ENCODE data around the gene ZNF865.

Gene ZNF865

GRCh38 chr19:55603115-55603514, 2.3 kb upstream of the ZNF865 start:
- H3K4me3 ChIP-seq (ENCODE audit: low read depth in 1 of 5, low read length in 5 of 5): no peak overlapping the region
- H3K27ac ChIP-seq (ENCODE audit: low read depth, low read length): no peak overlapping the region
- peaks cover 0 to 14% (median 2%) of the 10 kb centered on the region in 5 donors for H3K36me3 ChIP-seq (ENCODE audit: control insufficient read depth in 5 of 5, insufficient read depth in 5 of 5, low read length in 5 of 5)
- H3K27me3 ChIP-seq (ENCODE audit: control insufficient read depth in 5 of 5, insufficient read depth in 4 of 5, low read length in 5 of 5): no peaks in the 10 kb centered on the region
- no peaks in the 10 kb centered on the region for H3K9me3 ChIP-seq (ENCODE audit: control insufficient read depth in 5 of 5, low read length in 5 of 5)
- H3K4me1 ChIP-seq (ENCODE audit: control insufficient read depth in 5 of 5, insufficient read depth in 5 of 5, low read length in 5 of 5): peaks cover 5 to 42% (median 36%) of the 10 kb centered on the region in 5 donors
- no peak overlapping the region for H3K9ac ChIP-seq (ENCODE audit: low read length in 5 of 5)

DNA sequence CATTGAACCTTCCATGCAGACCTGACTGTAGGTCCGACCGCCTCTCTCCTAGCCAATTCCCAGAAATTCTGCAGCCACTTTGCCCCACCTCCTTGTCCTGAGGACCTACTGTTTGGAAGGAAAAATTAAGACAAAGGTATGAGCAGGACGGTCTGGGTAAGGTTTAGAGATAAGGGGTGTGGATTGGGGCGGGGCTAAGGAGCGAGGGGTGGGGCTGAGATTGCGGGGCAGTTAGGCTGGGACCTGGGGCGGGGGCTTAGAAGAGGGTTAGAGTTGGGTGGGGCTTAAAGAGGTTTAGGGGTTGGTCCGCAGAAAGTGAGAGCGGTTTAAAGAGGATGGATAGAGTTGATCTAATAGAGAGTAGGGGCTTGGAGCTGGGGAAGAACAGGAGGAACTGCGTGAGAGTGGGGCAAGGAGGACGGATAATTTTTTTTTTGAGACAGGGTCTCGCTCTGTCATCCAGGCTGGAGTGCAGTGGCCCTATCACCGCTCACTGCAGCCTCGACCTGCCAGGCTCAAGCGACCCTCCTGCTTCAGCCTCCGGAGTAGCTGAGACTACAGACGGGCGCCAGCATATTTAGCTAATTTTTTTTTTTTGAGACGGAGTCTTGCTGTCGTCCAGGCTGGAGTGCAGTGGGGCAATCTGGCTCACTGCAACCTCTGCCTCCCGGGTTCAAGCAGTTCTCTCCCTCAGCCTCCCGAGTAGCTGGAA, 1.7 kb upstream of the ZNF865 start:
- Histone ChIP-seq H3K27ac (ENCODE audit: low read depth, low read length) (no peak overlapping the region), H3K4me1 (ENCODE audit: control insufficient read depth in 5 of 5, insufficient read depth in 5 of 5, low read length in 5 of 5) (peaks cover 5 to 36% (median 32%) of the 10 kb centered on the region in 5 donors), H3K9ac (ENCODE audit: low read length in 5 of 5) (no peak overlapping the region), H3K4me3 (ENCODE audit: low read depth in 1 of 5, low read length in 5 of 5) (no peak overlapping the region), H3K9me3 (ENCODE audit: control insufficient read depth in 5 of 5, low read length in 5 of 5) (no peaks in the 10 kb centered on the region), H3K27me3 (ENCODE audit: control insufficient read depth in 5 of 5, insufficient read depth in 4 of 5, low read length in 5 of 5) (no peaks in the 10 kb centered on the region), H3K36me3 (ENCODE audit: control insufficient read depth in 5 of 5, insufficient read depth in 5 of 5, low read length in 5 of 5) (peaks cover 0 to 14% (median 2%) of the 10 kb centered on the region in 5 donors)

DNA sequence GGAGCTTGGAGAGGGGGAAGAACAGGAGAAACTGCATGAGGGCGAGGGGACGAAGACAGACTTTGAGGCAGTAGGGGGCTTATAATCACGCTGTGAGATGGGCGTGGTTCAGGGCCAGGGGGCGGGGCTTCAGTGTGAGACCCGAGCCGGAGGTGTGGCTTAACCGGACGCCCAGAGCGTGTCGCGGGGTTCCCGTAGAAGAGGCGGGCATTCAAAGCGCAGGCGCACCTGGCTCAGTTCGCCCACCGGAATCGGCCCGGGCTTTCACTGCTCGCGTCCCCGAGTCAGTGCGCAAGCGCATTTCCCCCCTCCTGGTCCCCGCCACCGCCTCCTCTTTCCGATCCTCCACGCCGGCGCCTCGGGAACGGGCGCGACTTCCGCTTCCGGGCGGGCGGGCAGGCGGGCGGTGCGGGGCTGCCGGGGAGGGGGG, 225 bp upstream of the ZNF865 start:
- Histone ChIP-seq H3K27ac (ENCODE audit: low read depth, low read length) (peak overlapping the region; percentile 88), H3K36me3 (ENCODE audit: control insufficient read depth in 5 of 5, insufficient read depth in 5 of 5, low read length in 5 of 5) (peaks cover 0 to 25% (median 9%) of the 10 kb centered on the region in 5 donors), H3K9me3 (ENCODE audit: control insufficient read depth in 5 of 5, low read length in 5 of 5) (peaks cover 0 to 4% (median 0%) of the 10 kb centered on the region in 5 donors), H3K9ac (ENCODE audit: low read length in 5 of 5) (peak overlapping the region in 3 of 5 donors; percentile 68 to 97 (median 69)), H3K4me3 (ENCODE audit: low read depth in 1 of 5, low read length in 5 of 5) (peak overlapping the region; percentile 64 to 92 (median 86)), H3K4me1 (ENCODE audit: control insufficient read depth in 5 of 5, insufficient read depth in 5 of 5, low read length in 5 of 5) (peaks cover 3 to 35% (median 31%) of the 10 kb centered on the region in 5 donors), H3K27me3 (ENCODE audit: control insufficient read depth in 5 of 5, insufficient read depth in 4 of 5, low read length in 5 of 5) (no peaks in the 10 kb centered on the region)

GRCh38 chr19:55606471-55606787, 982 bp downstream of the ZNF865 start:
- H3K9ac ChIP-seq (ENCODE audit: low read length in 5 of 5): peak overlapping the region; percentile 42 to 96 (median 87)
- peak overlapping the region; percentile 86 to 99 (median 90) for H3K4me3 ChIP-seq (ENCODE audit: low read depth in 1 of 5, low read length in 5 of 5)
- H3K36me3 ChIP-seq (ENCODE audit: control insufficient read depth in 5 of 5, insufficient read depth in 5 of 5, low read length in 5 of 5): peaks cover 0 to 29% (median 13%) of the 10 kb centered on the region in 5 donors
- H3K27ac ChIP-seq (ENCODE audit: low read depth, low read length): peak overlapping the region; percentile 88
- H3K27me3 ChIP-seq (ENCODE audit: control insufficient read depth in 5 of 5, insufficient read depth in 4 of 5, low read length in 5 of 5): no peaks in the 10 kb centered on the region
- H3K4me1 ChIP-seq (ENCODE audit: control insufficient read depth in 5 of 5, insufficient read depth in 5 of 5, low read length in 5 of 5): peaks cover 3 to 27% (median 23%) of the 10 kb centered on the region in 5 donors
- peaks cover 0 to 4% (median 0%) of the 10 kb centered on the region in 5 donors for H3K9me3 ChIP-seq (ENCODE audit: control insufficient read depth in 5 of 5, low read length in 5 of 5)

DNA sequence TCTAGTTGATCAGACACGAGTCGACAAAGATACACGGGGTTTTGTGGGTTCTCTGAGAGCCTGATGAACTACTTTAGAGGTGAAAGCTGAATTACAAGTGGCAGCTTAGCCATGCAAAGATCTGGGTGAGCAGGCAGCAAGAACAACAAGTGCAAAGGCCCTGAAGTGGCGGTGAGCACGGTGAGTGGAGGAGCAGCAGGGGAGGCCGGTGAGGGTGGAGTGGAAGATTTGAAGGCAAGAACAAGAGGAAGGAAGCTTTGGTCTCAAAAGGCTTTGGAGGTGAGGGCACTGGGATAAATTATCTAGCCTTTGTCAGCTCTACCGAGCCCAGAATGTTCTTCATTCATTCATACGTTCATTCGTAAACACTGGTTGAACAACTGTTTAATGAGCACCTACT, 1.4 kb downstream of the ZNF865 start:
- Histone ChIP-seq H3K27ac (ENCODE audit: low read depth, low read length) (no peak overlapping the region), H3K4me3 (ENCODE audit: low read depth in 1 of 5, low read length in 5 of 5) (peak overlapping the region in 3 of 5 donors; percentile 90 to 99 (median 90)), H3K27me3 (ENCODE audit: control insufficient read depth in 5 of 5, insufficient read depth in 4 of 5, low read length in 5 of 5) (no peaks in the 10 kb centered on the region), H3K36me3 (ENCODE audit: control insufficient read depth in 5 of 5, insufficient read depth in 5 of 5, low read length in 5 of 5) (peaks cover 0 to 29% (median 13%) of the 10 kb centered on the region in 5 donors), H3K4me1 (ENCODE audit: control insufficient read depth in 5 of 5, insufficient read depth in 5 of 5, low read length in 5 of 5) (peaks cover 3 to 28% (median 24%) of the 10 kb centered on the region in 5 donors), H3K9ac (ENCODE audit: low read length in 5 of 5) (peak overlapping the region in 3 of 5 donors; percentile 42 to 92 (median 45)), H3K9me3 (ENCODE audit: control insufficient read depth in 5 of 5, low read length in 5 of 5) (peaks cover 0 to 4% (median 0%) of the 10 kb centered on the region in 5 donors)

DNA sequence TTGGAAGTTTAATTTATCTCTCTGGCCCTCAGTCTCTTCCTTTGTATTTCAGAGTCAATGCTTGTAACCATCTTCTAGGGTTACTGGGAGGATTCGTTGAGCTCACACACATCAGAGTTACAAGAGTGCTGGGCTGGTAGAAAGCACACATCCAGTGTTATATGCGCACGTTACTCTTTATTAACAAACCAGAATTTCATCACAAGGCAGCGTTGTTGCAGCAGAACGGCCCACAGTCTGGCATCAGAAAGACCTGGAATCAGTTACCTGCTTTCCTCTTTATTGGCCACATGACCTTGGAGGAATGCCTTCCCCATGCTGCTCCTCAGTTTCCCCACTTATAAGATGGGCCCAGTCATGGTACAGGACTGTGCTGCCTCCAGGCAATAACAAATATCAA, 3.9 kb downstream of the ZNF865 start:
- Histone ChIP-seq H3K27me3 (ENCODE audit: control insufficient read depth in 5 of 5, insufficient read depth in 4 of 5, low read length in 5 of 5) (no peaks in the 10 kb centered on the region), H3K27ac (ENCODE audit: low read depth, low read length) (no peak overlapping the region), H3K4me1 (ENCODE audit: control insufficient read depth in 5 of 5, insufficient read depth in 5 of 5, low read length in 5 of 5) (peaks cover 3 to 37% (median 28%) of the 10 kb centered on the region in 5 donors), H3K36me3 (ENCODE audit: control insufficient read depth in 5 of 5, insufficient read depth in 5 of 5, low read length in 5 of 5) (peaks cover 0 to 25% (median 12%) of the 10 kb centered on the region in 5 donors), H3K9ac (ENCODE audit: low read length in 5 of 5) (no peak overlapping the region), H3K9me3 (ENCODE audit: control insufficient read depth in 5 of 5, low read length in 5 of 5) (peaks cover 0 to 4% (median 0%) of the 10 kb centered on the region in 5 donors), H3K4me3 (ENCODE audit: low read depth in 1 of 5, low read length in 5 of 5) (no peak overlapping the region)

GRCh38 chr19:55611300-55611982, 6.0 kb downstream of the ZNF865 start:
- H3K4me3 ChIP-seq (ENCODE audit: low read depth in 1 of 5, low read length in 5 of 5): no peak overlapping the region
- H3K4me1 ChIP-seq (ENCODE audit: control insufficient read depth in 5 of 5, insufficient read depth in 5 of 5, low read length in 5 of 5): peaks cover 1 to 24% (median 14%) of the 10 kb centered on the region in 5 donors
- H3K9ac ChIP-seq (ENCODE audit: low read length in 5 of 5): peak overlapping the region in 1 of 5 donors; percentile 41
- H3K27me3 ChIP-seq (ENCODE audit: control insufficient read depth in 5 of 5, insufficient read depth in 4 of 5, low read length in 5 of 5): no peaks in the 10 kb centered on the region
- H3K36me3 ChIP-seq (ENCODE audit: control insufficient read depth in 5 of 5, insufficient read depth in 5 of 5, low read length in 5 of 5): peaks cover 0 to 45% (median 27%) of the 10 kb centered on the region in 5 donors
- H3K27ac ChIP-seq (ENCODE audit: low read depth, low read length): no peak overlapping the region
- peaks cover 0 to 4% (median 0%) of the 10 kb centered on the region in 5 donors for H3K9me3 ChIP-seq (ENCODE audit: control insufficient read depth in 5 of 5, low read length in 5 of 5)

DNA sequence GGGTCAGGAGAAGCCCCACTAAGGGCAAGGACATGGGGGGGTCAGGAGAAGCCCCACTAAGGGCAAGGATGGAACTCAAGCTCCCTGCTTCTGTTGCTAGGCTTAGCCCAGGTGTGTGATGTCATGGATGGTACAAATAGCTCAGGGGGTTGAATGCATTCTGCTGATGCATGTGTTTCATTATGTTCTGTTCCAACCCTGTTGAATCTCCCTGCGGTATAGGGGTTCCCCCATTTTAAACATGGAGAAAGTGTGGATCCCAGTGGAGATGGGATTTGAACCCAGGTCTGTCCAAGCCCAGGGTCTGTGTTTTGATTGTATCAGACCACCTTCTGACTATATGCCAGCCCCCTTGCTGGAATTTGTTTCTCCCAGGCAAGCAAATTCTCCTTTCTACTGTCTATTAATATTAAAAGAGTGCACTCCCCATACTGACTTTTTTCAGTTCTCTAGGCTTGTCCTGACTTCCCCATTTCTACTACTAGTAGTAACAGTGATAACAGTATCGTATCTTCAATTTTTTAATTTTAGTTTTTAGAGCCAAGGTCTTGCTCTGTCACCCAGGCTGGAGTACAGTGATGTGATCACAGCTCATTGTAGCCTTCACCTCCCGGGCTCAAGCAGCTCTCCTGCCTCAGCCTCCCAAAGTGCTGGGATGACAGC, 6.7 kb downstream of the ZNF865 start:
- H3K27ac ChIP-seq (ENCODE audit: low read depth, low read length): no peak overlapping the region

GRCh38 chr19:55613396-55613795, 7.9 kb downstream of the ZNF865 start:
- Histone ChIP-seq H3K27ac (ENCODE audit: low read depth, low read length) (no peak overlapping the region), H3K36me3 (ENCODE audit: control insufficient read depth in 5 of 5, insufficient read depth in 5 of 5, low read length in 5 of 5) (peaks cover 0 to 54% (median 39%) of the 10 kb centered on the region in 5 donors), H3K9me3 (ENCODE audit: control insufficient read depth in 5 of 5, low read length in 5 of 5) (peaks cover 0 to 4% (median 0%) of the 10 kb centered on the region in 5 donors), H3K4me1 (ENCODE audit: control insufficient read depth in 5 of 5, insufficient read depth in 5 of 5, low read length in 5 of 5) (peaks cover 0 to 20% (median 7%) of the 10 kb centered on the region in 5 donors), H3K27me3 (ENCODE audit: control insufficient read depth in 5 of 5, insufficient read depth in 4 of 5, low read length in 5 of 5) (no peaks in the 10 kb centered on the region), H3K4me3 (ENCODE audit: low read depth in 1 of 5, low read length in 5 of 5) (no peak overlapping the region), H3K9ac (ENCODE audit: low read length in 5 of 5) (no peak overlapping the region)

More for the DNA sequence above, 6.7 kb downstream of the ZNF865 start:
- Histone ChIP-seq H3K9ac (ENCODE audit: low read length in 5 of 5) (peak overlapping the region in 1 of 5 donors; percentile 24), H3K27me3 (ENCODE audit: control insufficient read depth in 5 of 5, insufficient read depth in 4 of 5, low read length in 5 of 5) (no peaks in the 10 kb centered on the region), H3K36me3 (ENCODE audit: control insufficient read depth in 5 of 5, insufficient read depth in 5 of 5, low read length in 5 of 5) (peaks cover 0 to 46% (median 32%) of the 10 kb centered on the region in 5 donors), H3K4me3 (ENCODE audit: low read depth in 1 of 5, low read length in 5 of 5) (no peak overlapping the region), H3K9me3 (ENCODE audit: control insufficient read depth in 5 of 5, low read length in 5 of 5) (peaks cover 0 to 4% (median 0%) of the 10 kb centered on the region in 5 donors), H3K4me1 (ENCODE audit: control insufficient read depth in 5 of 5, insufficient read depth in 5 of 5, low read length in 5 of 5) (peaks cover 0 to 17% (median 8%) of the 10 kb centered on the region in 5 donors)
